RWPE2 (cell line): ENCODE measurements around the gene SRGAP1.

Source experiments
- ATAC-seq: fragments of 200-7000 bp; cut with Tn5 transposase; 3 replicates; pipeline ENCODE4 v1.9.1; 2021; ENCODE audit warnings: low read depth
- DNase-seq: peaks from one replicate; pipeline ENCODE4 v3.0.0-alpha.2; 2020; ENCODE audit warnings: low spot score
- H3K27ac ChIP-seq: fragments of 450-650 bp; 2 replicates; pipeline ENCODE4 v1.5.1; 2017; ENCODE audit warnings: mild to moderate bottlenecking; ENCODE audit not compliant: poor library complexity, severe bottlenecking
- H3K27me3 ChIP-seq: fragments of 250-450 bp; sonication (Bioruptor Pico); 2 replicates; pipeline ENCODE4 v1.5.1; 2021; ENCODE audit warnings: mild to moderate bottlenecking, moderate library complexity; ENCODE audit not compliant: insufficient read depth, poor library complexity, severe bottlenecking
- H3K36me3 ChIP-seq: fragments of 250-450 bp; sonication (Bioruptor Pico); 2 replicates; pipeline ENCODE4 v1.5.1; 2020; ENCODE audit warnings: low read depth, mild to moderate bottlenecking, moderate library complexity
- H3K4me1 ChIP-seq: fragments of 250-450 bp; sonication (Bioruptor Pico); 2 replicates; pipeline ENCODE4 v1.5.1; 2021; ENCODE audit warnings: mild to moderate bottlenecking, moderate library complexity; ENCODE audit not compliant: insufficient read depth, poor library complexity, severe bottlenecking
- H3K4me3 ChIP-seq: fragments of 250-450 bp; sonication (Bioruptor Pico); 2 replicates; pipeline ENCODE4 v1.5.1; 2021; ENCODE audit warnings: mild to moderate bottlenecking, moderate library complexity; ENCODE audit not compliant: severe bottlenecking
- H3K9me3 ChIP-seq: fragments of 250-450 bp; sonication (Bioruptor Pico); 2 replicates; pipeline ENCODE4 v1.5.1; 2021; ENCODE audit warnings: mild to moderate bottlenecking, moderate library complexity; ENCODE audit not compliant: severe bottlenecking
- CTCF ChIP-seq: fragments of 450-650 bp; IDR thresholded peaks from one replicate; pipeline ENCODE4 v1.5.1; 2017; ENCODE audit warnings: mild to moderate bottlenecking, moderate library complexity; ENCODE audit not compliant: poor library complexity, severe bottlenecking

The SRGAP1 gene

GRCh38 chr12:64054079-64054520, 209.6 kb downstream of the SRGAP1 start:
- DNase-seq (no peak), ATAC-seq (no peak)
- TF ChIP-seq CTCF, result no peak
- no peaks in the 10 kb centered on the region for H3K9me3 ChIP-seq
- H3K27me3 ChIP-seq, result no peaks in the 10 kb centered on the region
- peaks cover 28% of the 10 kb centered on the region for H3K36me3 ChIP-seq
- no peaks in the 10 kb centered on the region for H3K4me1 ChIP-seq
- H3K4me3 ChIP-seq, result no peak overlapping the region
- H3K27ac ChIP-seq, result no peak overlapping the region

GRCh38 chr12:64056741-64057140, 212.2 kb downstream of the SRGAP1 start:
- H3K36me3 ChIP-seq, result peaks cover 15% of the 10 kb centered on the region
- no peaks in the 10 kb centered on the region for H3K27me3 ChIP-seq
- no peak overlapping the region for H3K4me3 ChIP-seq
- no peak for DNase-seq
- H3K27ac ChIP-seq, result no peak overlapping the region
- no peak for TF ChIP-seq CTCF
- no peaks in the 10 kb centered on the region for H3K4me1 ChIP-seq
- no peaks in the 10 kb centered on the region for H3K9me3 ChIP-seq
- no peak for ATAC-seq

GRCh38 chr12:64057706-64058105, 213.2 kb downstream of the SRGAP1 start:
- no peak overlapping the region for H3K27ac ChIP-seq
- peaks cover 14% of the 10 kb centered on the region; the same call in 1 of the 2 replicates for H3K36me3 ChIP-seq
- no peak for DNase-seq
- no peaks in the 10 kb centered on the region for H3K9me3 ChIP-seq
- H3K4me1 ChIP-seq, result no peaks in the 10 kb centered on the region
- TF ChIP-seq CTCF, result no peak
- ATAC-seq, result no peak
- no peaks in the 10 kb centered on the region for H3K27me3 ChIP-seq
- H3K4me3 ChIP-seq, result no peak overlapping the region

- Histone ChIP-seq H3K4me3 (no peak overlapping the region), H3K27me3 (no peaks in the 10 kb centered on the region), H3K27ac (no peak overlapping the region), H3K36me3 (peaks cover 23% of the 10 kb centered on the region; the same call in 1 of the 2 replicates), H3K9me3 (no peaks in the 10 kb centered on the region), H3K4me1 (no peaks in the 10 kb centered on the region)
- DNase-seq, result no peak
- TF ChIP-seq CTCF, result no peak
- ATAC-seq, result no peak
Measured at GRCh38 chr12:64058541-64059265, 214.2 kb downstream of the SRGAP1 start.

GRCh38 chr12:64059685-64060084, 215.2 kb downstream of the SRGAP1 start:
- Histone ChIP-seq H3K27ac (no peak overlapping the region), H3K36me3 (peaks cover 31% of the 10 kb centered on the region), H3K4me3 (no peak overlapping the region), H3K27me3 (no peaks in the 10 kb centered on the region), H3K4me1 (no peaks in the 10 kb centered on the region), H3K9me3 (no peaks in the 10 kb centered on the region)
- DNase-seq, result no peak
- ATAC-seq, result no peak
- no peak for TF ChIP-seq CTCF
